ENCODE measurements around the gene ADAMTS5. TPM values are rescaled to one million over a fixed set of nuclear protein-coding genes. Genes with fewer than 3 reads are reported as not detected.

The ADAMTS5 gene
- total RNA-seq, 1 donor from 2014 or later = 5.3 TPM

DNA sequence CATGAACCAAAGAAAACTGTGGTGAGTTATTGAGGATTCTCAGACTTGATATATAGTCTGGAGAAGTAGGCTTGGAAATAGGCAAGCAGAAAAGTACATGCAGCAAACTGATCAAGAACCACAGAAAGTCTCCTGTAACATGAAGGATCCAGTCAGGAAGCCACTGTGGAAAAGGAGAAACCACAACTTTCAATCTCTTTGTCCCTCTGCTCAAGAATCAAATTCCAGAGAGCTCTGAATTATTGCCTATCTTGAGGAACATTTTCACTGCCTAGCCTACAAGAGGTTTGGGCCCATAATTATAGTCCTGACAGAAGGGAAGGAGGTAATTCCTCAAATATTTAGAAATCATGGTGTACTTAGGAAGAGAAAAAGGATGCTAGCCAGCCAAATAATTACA lies 78.6 kb downstream of the ADAMTS5 start:
- no peak for DNase-seq (ENCODE audit: low spot score)

DNA sequence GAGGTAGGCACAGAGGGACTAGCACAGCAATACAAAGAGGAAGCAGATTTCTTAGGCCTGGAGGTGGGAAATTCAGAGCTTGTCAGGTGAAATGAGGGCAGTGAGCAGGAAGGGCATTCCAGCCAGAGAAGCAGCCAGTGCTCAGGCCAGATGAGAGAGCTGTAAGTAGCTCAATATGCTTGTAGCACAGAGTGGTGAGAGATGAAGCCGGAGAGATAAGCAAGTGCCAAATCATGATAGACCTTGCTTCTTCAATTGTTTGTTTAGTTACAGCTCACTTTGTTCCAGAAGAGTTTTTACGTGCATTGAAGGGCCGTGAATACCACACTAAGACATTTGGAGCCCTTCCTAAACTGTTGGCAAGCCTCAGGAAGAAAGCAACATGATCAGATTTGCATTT lies 79.6 kb downstream of the ADAMTS5 start:
- DNase-seq (ENCODE audit: low spot score) = peak; percentile 34

DNA sequence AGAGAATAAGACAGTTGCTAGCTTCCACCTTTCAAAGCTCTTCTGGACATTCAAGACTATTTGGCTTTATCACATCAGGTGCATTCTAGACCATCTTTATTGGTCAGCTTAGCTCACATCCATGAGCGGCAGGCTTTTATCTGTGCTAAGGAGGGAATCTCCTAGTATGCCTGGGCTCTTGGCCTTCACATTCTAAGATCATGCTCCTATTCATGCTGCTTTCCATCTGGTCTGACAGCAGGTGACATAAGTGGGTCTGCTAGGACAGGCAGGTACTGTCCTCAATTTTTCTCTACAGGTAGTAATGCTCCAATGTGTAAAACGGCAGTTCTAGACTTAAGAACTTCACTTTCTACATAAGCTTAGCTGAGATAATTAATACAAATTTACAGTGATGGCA lies 82.5 kb downstream of the ADAMTS5 start:
- no peak for DNase-seq (ENCODE audit: low spot score)

DNA sequence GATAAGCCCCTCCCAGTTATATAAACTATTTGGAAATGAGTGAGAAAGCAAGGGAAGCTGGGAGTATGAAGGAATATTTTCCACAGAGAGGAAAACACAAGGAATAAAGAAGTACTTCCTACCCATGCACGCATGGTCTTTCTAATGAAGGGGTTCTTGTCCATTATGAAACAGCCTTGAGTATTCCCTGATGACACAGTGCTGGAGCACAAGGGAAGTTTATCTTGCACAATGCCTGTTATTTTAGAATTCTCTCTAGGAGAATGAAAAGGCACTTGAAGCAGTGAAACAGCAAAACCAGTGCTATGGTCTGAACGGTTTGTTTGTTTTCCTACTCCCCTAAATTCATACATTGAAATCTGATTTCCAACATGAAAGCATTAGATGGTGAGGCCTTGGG lies 83.1 kb downstream of the ADAMTS5 start:
- no peak for DNase-seq (ENCODE audit: low spot score)

DNA sequence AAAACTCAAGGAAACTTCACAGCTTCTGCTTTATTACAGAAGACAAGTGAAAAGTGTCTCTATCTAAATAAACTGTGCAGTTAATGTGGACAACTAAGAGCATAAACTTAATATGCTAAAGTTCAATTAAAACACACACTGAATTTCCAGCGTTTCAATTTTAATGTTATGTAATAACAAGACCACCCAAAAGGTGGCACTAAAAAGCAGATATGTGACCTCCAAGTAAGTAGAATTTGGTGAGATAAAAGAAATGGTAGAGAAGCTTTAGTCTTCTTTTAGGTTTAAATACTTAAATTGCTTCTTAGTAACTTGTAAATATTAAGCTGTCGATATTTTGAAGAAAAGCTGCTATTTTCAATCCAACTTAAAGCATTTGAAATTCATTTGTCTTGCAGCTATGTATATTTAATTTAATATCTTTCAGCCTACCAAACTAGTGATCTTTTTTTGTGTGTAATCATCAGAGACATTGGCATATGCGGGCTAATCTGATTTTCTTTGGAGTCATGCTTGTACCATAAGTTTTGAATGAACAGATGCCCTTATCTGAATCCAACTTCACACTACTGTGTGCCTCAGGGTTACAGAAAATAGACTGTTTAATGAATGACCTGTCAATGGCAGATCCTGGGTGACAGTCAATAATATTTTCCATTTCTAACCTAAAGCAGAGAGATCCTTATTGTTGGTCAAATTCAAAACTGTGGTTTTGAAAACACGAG lies 85.2 kb downstream of the ADAMTS5 start:
- peak; percentile 51 for DNase-seq (ENCODE audit: low spot score)

DNA sequence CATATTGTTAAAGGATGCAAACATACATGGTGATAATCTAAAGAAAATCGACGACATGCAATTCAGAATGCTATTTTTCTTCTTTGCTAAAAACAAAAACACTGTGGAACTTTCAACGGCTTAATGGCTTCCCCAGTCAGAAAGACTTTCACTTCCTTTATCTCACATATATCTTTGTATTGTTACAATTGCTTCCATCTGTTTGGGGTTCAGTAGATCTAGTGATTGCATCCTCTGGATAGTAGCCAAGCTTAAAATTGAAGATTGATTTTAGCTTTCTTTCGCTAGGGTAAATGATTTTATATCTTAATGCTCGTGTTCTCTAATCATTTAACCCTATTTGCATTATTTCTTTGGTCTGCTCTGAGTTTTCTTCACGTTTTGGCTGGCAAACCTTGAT lies 89.9 kb downstream of the ADAMTS5 start:
- DNase-seq (ENCODE audit: low spot score) = no peak

DNA sequence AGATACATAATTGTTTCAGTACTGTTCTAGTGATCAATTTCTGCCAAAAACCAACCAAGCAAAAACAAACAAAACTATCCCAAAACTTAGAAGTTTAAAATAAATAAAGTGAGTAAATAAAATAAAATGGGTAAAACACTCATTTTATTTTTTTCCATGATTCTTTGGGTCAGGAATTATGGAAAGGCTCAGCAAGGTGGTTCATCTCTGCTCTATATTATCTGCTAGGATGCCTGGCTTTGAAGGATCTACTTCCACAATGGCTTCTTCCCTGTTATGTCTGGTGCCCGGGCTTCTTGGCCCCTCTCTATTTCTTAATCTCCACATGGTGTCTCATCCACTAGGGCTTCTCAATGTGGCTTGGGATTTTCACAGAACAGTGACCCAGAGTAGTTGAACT lies 92.5 kb downstream of the ADAMTS5 start:
- no peak for DNase-seq (ENCODE audit: low spot score)

Other genes with a start within 250 kb of the ADAMTS5 start
- gene ADAMTS1, start 121.7 kb downstream of the ADAMTS5 start, total RNA-seq (ENCODE audit: insufficient read depth, low replicate concordance) = 211 TPM